ENCODE measurements around the gene SOX9.
A peak's percentile ranks its signal among the peaks of the same experiment; 100 is the strongest.

DNA sequence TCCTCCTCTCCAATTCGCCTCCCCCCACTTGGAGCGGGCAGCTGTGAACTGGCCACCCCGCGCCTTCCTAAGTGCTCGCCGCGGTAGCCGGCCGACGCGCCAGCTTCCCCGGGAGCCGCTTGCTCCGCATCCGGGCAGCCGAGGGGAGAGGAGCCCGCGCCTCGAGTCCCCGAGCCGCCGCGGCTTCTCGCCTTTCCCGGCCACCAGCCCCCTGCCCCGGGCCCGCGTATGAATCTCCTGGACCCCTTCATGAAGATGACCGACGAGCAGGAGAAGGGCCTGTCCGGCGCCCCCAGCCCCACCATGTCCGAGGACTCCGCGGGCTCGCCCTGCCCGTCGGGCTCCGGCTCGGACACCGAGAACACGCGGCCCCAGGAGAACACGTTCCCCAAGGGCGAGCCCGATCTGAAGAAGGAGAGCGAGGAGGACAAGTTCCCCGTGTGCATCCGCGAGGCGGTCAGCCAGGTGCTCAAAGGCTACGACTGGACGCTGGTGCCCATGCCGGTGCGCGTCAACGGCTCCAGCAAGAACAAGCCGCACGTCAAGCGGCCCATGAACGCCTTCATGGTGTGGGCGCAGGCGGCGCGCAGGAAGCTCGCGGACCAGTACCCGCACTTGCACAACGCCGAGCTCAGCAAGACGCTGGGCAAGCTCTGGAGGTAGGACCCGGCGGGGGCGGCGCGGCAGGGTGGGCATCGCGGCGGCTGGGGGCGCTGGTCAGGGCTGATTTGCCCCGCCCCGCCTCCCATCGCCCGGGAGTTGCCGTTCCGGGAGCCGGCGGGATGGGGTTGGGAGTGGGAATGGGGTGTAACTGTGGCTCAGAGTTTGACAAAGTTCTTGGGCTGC is 567 bp downstream of the SOX9 start:
- TF ChIP-seq, protein P1, sequence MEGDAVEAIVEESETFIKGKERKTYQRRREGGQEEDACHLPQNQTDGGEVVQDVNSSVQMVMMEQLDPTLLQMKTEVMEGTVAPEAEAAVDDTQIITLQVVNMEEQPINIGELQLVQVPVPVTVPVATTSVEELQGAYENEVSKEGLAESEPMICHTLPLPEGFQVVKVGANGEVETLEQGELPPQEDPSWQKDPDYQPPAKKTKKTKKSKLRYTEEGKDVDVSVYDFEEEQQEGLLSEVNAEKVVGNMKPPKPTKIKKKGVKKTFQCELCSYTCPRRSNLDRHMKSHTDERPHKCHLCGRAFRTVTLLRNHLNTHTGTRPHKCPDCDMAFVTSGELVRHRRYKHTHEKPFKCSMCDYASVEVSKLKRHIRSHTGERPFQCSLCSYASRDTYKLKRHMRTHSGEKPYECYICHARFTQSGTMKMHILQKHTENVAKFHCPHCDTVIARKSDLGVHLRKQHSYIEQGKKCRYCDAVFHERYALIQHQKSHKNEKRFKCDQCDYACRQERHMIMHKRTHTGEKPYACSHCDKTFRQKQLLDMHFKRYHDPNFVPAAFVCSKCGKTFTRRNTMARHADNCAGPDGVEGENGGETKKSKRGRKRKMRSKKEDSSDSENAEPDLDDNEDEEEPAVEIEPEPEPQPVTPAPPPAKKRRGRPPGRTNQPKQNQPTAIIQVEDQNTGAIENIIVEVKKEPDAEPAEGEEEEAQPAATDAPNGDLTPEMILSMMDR (conservative IDR thresholded peaks at IDR 0.05 in 1 of 2, IDR thresholded peaks at IDR 0.05 in 1 of 2; ENCODE audit: extremely low read depth in 1 of 2, insufficient read depth in 1 of 2, low read depth in 1 of 2, low read length in 2 of 2) = peak in 1 of 2 donors; percentile 24
- no peak for TF ChIP-seq EZH2 (IDR thresholded peaks at IDR 0.05; ENCODE audit: borderline replicate concordance, low read length)
